Non-pigmented ciliary epithelial cell (primary cell): Measurements from ENCODE around the gene TNIP1.

ENCODE experiments used
- DNase-seq: peaks from one replicate; pipeline ENCODE4 v3.0.0-alpha.2; 2010; ENCODE audit warnings: low read depth

TNIP1 gene

GRCh38 chr5:151064916-151065499, 15.8 kb downstream of the TNIP1 start:
- no peak for DNase-seq

DNA sequence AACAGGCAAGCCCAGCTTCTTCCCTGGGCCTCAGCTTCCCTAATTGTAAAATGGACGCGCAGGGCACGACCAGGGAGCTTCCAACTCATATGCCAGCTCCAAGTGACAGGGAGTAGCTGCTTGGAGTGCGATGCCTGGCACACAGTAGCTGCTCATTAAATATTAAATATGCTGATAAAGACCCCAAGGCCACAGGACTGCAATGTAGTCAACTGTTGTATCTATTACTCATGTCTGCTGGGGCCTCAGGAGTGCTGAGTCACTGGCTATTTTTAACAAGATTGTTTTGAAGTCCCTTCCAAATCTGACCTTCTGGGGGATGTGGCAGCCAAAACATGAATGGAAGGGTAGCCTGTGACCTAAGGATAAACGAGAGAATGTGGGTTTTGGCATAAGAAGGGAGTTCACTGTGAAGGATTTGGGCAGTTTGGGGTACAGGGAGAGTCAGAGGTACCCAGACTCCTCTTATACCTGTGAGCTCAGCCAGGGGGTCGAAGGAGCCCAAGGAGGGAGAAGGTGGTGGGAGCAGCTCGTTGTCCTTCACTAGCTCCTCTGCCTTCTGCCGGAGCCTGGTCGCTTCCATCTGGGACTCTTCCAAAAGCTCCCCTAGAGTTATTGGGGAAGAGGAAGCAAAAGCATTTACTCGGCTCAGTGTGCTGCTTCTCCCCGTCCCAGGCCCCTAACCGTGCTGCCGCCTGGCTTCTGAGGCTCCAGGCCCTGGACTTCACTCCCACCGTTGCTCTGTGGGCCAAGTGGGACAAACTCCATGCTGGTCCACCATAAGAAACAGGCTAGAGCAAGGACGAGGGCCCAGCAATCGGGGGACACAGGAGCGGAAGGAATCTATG, 17.5 kb downstream of the TNIP1 start:
- peak; percentile 68 for DNase-seq

GRCh38 chr5:151062405-151063141, 18.3 kb downstream of the TNIP1 start:
- DNase-seq, result no peak

DNA sequence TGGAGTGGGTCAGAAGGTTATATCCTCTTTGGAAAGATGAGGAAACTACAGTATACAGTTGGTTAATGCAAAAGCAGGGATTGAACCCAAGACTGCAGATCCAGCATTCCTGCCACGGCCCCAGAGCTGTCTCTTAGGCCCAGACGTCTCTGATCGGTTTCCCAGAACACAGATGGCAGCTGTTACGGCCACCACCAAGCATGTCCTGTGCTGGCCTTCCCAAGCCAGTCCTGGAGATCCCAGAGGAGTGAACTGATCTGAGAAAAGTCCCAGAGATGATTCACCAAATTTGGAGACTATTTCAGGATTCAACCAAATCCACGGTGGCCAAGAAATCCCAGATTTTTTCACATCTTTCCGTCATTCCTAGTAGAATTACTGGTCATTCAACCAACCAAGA, 20.1 kb downstream of the TNIP1 start:
- DNase-seq, result no peak

DNA sequence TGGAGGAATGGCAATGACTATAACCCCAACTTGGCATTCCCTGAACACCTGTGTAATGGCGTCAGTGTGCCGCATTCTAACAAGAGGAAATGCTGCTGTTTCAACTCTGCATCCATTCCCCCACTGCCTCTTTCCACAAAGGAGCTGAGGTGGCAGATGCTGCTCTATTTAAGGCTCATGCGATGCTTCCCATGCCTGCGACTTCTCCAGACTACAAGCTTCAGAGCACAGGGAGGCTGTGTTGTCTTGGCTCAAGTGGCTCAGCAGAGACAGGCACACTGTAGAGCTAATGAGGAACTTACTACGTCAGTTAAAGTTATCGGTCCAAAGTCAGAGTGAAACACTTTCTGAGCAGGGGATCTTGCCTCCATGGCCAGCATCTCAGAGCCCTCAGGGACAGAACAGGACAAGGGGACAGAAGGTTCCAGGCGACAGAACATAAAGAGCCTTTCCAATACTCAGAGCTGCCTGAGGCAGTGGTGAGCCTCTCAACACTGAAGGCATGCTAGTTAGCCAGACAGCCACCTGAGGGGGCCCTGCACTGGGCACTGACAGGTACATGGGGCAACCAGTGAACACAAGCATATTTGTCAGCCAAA, 21.8 kb downstream of the TNIP1 start:
- no peak for DNase-seq

- DNase-seq, result no peak
Observed at GRCh38 chr5:151058301-151058700, 22.5 kb downstream of the TNIP1 start.

DNA sequence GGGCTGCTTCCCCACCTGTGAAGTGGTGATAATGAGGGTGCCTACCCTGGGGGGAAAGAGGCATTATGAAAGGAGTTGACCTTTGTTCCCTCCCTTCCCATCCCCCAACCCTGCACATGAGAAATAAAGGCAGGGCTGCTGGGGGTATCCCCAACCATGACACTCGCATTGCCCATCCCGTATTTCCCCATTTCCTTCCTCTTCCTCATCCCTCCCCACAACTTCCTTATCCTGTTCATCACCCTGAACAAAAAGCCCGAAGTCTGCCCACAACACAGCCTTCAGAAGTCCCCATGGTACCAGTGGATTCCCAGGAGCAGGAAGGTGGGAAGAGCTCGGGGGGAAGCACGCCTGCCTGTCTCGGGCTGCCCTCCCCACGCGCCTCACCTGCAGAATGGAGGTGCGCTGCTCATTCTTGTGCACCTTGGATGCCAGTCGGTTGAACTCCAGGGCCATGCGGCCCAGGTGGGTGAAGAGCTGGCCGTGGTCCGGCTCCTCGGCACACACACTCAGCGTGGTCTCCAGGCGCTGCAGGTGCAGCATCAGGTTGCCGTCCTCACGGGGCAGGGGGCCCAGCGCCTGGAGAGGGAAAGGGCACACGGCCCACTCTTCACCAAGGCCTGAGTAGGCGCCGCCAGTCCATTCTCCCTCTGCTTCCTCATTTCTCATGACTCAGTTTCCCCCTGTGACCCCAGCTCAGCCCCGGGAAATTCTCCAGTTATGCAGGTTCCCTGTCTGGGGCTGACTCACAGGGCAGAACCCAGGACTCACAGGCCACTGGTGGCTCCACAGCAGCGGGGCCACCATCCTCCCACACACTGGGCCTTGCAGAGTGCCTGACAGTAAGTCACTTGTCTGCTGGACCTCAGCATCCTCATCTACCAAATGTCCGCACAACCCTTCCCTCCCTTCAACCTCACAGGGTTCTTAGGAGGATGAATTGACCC, 24.2 kb downstream of the TNIP1 start:
- no peak for DNase-seq

GRCh38 chr5:151055336-151055735, 25.5 kb downstream of the TNIP1 start:
- DNase-seq, result no peak

DNA sequence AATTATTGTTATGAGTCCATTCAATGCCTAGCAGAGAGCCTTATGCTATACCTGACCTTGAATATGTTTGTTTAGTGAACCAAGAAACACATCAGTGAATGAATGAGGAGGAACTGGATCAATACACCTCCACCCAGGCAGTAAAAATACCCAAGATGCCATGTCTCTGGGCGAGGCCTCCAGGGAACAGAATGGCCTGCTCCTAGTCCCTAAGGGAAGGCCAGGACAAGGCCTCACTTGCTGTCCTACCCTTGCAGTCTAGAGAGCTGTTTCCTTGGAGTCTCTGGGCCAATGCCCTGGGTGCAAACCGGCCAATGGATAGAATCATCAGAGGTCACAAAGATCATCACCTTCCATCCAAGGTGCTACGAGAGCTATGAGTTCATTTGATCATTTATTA, 26.1 kb downstream of the TNIP1 start:
- DNase-seq, result no peak

DNA sequence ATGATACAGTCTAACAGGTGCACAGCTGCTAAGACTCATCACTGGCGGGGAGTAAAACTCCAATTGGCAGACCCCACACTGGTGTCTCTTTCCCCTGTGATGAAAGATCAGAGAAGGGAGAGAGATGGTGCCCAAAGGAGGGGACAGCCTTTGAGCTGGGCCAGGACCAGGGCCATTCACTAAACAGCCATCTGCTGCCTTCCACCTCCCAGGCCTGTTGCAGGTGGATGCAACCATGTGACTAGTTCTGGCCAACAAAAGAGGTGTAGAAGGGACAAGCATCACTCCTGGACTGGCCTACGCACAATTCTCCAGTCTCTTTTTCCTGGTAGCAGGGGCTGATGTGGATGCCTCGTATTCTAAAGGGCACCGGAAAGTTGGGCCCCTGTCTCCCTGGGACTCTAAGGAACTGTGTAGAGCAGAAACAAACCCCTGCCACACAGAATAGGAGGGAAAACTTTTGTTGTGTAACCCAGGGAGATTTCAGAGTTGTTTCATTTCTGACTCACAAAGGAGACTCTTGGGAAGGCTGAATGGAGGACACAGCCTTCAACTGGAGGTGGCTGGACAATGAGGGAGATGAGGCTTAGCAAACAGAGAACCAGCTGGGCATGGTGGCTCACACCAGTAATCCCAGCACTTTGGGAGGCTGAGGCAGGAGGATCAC, 26.9 kb downstream of the TNIP1 start:
- DNase-seq, result no peak

GRCh38 chr5:151052836-151053235, 28.0 kb downstream of the TNIP1 start:
- no peak for DNase-seq

GRCh38 chr5:151051931-151052608, 28.8 kb downstream of the TNIP1 start:
- no peak for DNase-seq

GRCh38 chr5:151051066-151051930, 29.5 kb downstream of the TNIP1 start:
- no peak for DNase-seq

DNA sequence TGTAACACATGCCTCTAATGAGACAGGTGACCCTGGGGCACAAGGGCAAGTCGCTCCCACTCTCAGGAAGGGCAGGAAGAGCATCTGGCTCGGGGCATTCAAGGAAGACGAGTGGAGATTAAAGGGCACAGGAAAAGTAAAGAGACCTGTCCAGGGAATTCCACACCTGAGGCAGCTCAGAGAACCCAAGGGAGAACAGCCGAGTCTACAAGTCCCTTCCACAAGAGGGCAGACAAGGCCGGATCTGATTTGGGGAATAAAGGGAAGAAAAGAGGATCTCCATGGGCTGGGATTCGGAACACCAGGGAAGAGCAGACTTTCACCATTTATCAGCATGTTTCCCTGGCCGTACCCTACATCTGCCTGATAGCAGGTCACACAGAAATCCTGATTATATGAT, 32.3 kb downstream of the TNIP1 start:
- DNase-seq, result no peak

DNA sequence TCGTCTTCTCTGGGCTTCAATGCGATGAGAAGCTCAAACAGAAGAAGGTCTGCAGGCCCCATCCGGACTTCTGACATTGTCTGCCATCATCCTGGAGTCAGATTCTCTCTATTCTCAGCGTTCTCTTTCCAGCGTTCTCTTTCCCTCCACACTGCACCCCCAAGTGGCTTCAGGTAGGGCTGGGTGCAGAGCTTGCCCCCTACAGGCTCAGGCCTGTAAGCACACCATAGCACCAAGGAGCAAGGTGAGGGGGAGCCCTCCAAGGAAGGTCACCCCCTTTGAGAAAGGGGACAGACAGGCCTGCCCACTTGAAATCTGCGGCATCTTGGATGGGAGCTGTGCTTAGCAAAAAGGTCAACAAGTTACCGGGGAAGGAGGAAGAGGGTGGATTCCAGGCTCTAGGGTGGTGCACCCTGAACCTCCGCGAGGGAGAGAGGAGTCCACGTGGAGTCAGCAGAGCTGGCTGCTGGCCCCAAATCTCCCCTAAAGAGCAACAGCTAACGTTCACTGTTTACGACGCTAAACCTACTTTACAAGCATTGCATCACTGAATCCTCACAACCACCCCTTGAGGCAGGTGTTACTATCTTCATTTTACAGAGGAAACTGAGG, 32.9 kb downstream of the TNIP1 start:
- no peak for DNase-seq

DNA sequence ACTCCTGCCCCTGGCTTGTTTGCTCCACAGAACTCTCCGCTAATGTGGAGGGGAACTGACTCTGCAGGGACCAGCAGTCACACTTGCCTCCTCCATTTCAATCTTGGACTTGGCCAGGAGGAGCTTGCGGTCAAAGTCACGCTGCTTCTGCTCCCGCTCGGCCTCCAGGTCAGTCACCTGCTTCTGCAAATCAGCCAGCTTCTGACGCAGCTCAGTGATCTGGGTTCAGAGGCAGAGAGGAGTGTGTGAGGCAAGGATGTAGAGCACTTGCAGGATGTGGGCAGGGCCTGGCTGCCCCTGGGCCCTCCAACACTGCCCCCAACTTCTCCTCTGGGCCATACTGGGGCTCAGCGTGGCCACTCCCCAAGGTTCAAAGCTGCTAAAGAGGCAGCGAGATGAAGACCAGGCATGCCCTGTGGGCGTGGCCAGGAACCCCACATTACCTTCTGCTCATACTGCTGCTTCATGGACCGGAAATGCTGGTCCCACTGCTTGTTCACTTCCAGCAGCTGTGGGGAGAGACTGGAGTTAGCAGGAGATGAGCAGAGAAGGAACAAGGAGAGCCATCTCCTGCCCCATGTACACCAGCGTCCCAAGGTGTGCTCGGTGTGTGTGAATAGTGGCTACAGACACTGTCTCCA, 38.3 kb downstream of the TNIP1 start:
- no peak for DNase-seq

GRCh38 chr5:151041577-151042268, 39.1 kb downstream of the TNIP1 start:
- DNase-seq, result no peak

DNA sequence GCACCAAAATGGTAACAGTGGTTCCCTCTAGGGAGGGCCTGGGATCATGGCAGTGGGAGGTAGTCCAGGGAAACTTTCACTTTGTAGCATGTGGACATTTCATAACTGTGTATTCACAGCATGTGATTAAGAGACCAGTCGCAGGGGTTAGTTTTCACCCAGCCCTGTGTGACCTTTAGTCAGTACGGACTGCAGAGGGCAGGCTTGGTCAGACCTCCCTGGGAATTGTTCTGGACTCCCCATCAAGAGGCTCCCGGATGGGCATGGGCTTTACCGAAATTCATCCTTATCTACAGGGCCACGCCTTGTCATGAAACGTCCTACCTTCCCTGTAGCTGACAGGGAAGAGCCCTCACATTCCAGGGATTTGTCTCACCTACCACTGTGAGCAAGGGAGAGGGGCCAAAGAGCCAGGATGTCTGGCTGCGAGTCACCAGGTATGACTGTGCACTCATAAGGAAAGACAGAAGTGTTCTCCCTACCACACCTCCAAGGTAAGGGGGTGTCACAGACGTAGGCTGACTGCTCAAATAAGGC, 40.6 kb downstream of the TNIP1 start:
- DNase-seq, result no peak
